Ascending aorta (tissue), 2 donors: ENCODE results near the gene LUM. TPM values are rescaled to one million over a fixed set of nuclear protein-coding genes. Genes with fewer than 3 reads are reported as not detected.

Experiments used
- DNase-seq, 2 donors: peaks; one replicate each; pipeline ENCODE4 v3.0.0-alpha.2; 2019; ENCODE audit warnings: low spot score in 2 of 2
- H3K27ac ChIP-seq, 2 donors: fragments of 200-600 bp; sonication (generic); one replicate each; pipeline ENCODE4 v1.5.1; 2016 to 2017; ENCODE audit warnings: mild to moderate bottlenecking in 1 of 2
- H3K27me3 ChIP-seq: fragments of 200-600 bp; sonication (generic); one replicate; pipeline ENCODE4 v1.5.1; 2017
- H3K36me3 ChIP-seq, 2 donors: fragments of 200-600 bp; sonication (generic); one replicate each; pipeline ENCODE4 v1.5.1; 2016
- H3K4me1 ChIP-seq, 2 donors: fragments of 200-600 bp; sonication (generic); one replicate each; pipeline ENCODE4 v1.5.1; 2016 to 2017; ENCODE audit warnings: mild to moderate bottlenecking in 1 of 2
- H3K4me3 ChIP-seq, 2 donors: fragments of 200-600 bp; sonication (generic); one replicate each; pipeline ENCODE4 v1.5.1; 2016 to 2017; ENCODE audit warnings: mild to moderate bottlenecking in 1 of 2
- H3K9me3 ChIP-seq, 2 donors: fragments of 200-600 bp; sonication (generic); one replicate each; pipeline ENCODE4 v1.5.1; 2016
- CTCF ChIP-seq, 3 experiments: fragments of 200-600 bp in 2 of 3; fragments of 450-650 bp in 1 of 3; sonication (generic) in 2 of 3; IDR thresholded peaks; one replicate each; pipeline ENCODE4 v1.5.1; 2016 to 2019; ENCODE audit warnings: antibody characterized with exemption in 3 of 3, mild to moderate bottlenecking in 1 of 3, moderate library complexity in 1 of 3
- intact Hi-C: fragments of 100-400 bp; cut with DNase I; formaldehyde crosslinking; loops from one replicate; pipeline ENCODE4 v1.15.1; 2023
- total RNA-seq: library from RNA; depleted of rRNA; stranded (reverse); fragments of >200 nt; gene quantifications from one replicate; pipeline ENCODE4 v1.1.0, GENCODE V29; 2016

LUM gene
- total RNA-seq, 1 donor from 2014 or later = 133 TPM

GRCh38 chr12:91104812-91105466 lies 6.4 kb downstream of the LUM start:
- no peak overlapping the region for H3K4me3 ChIP-seq
- H3K36me3 ChIP-seq = no peaks in the 10 kb centered on the region
- TF ChIP-seq CTCF (IDR thresholded peaks at IDR 0.05) = no peak
- no peaks in the 10 kb centered on the region for H3K27me3 ChIP-seq
- no peak for DNase-seq
- H3K4me1 ChIP-seq = no peaks in the 10 kb centered on the region
- intact Hi-C loops = no loop called here
- H3K9me3 ChIP-seq = no peaks in the 10 kb centered on the region
- no peak overlapping the region for H3K27ac ChIP-seq

DNA sequence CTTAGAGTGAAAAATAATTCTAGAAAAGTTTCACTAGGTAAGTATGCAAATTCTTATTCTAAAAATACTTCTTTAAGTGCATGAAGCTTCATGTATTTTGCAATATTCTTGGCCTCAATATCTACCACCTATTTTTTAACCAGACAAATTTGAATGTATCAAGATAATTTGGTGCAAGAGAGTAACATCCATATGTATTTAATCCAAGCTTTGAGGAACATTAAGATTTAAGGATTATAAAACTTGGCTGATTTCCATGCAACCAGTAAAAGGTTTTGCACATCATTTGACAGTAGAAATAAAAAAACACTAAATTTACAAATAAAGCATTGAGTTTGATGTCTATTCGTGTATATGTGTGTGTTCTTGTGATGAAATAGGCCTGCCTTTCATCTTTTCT lies 7.7 kb downstream of the LUM start:
- H3K27me3 ChIP-seq = no peaks in the 10 kb centered on the region
- TF ChIP-seq CTCF (IDR thresholded peaks at IDR 0.05) = no peak
- H3K4me1 ChIP-seq = no peaks in the 10 kb centered on the region
- H3K4me3 ChIP-seq = no peak overlapping the region
- no peak for DNase-seq
- H3K9me3 ChIP-seq = no peaks in the 10 kb centered on the region
- intact Hi-C loops = no loop called here
- no peaks in the 10 kb centered on the region for H3K36me3 ChIP-seq
- no peak overlapping the region for H3K27ac ChIP-seq

DNA sequence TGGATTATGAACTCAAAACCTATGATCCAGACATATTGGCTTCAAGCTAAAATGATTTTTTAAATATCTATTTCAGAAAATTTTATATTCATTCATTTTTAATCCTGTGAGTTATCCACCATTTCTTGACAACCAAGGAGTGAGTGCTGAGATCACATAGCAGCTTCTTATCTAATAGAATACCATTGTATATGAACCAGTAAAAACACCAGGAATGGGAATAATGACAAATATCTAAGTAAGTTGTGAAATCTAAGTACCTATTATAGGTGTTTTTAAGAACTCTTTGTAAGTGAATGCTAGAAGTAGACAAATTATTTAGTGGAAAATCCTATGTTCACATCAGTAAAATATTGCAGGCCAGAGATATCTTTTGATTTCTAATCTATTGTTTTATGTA lies 8.2 kb downstream of the LUM start:
- no peak for DNase-seq
- TF ChIP-seq CTCF (IDR thresholded peaks at IDR 0.05) = no peak
- Histone ChIP-seq H3K27me3 (no peaks in the 10 kb centered on the region), H3K36me3 (no peaks in the 10 kb centered on the region), H3K9me3 (no peaks in the 10 kb centered on the region), H3K4me1 (no peaks in the 10 kb centered on the region), H3K27ac (no peak overlapping the region), H3K4me3 (no peak overlapping the region)
- intact Hi-C loops = no loop called here

DNA sequence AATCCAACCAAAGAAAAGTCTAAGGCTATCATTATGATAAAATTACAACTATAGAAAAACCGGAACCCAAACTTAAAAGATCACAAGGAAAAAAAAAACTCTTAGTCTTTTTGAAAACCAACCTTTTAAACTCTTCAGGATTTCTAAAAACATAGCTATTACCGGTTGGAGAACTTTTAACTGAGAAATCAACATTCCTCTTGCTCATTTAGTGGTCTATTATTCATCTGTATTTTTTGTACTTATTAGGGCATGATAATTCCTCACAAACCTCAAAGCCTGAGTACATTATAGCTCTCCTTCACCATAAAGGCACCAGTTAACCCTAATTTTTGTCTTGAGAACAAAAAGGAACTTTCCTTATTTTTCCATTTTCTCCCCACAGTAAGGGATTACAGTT lies 10.4 kb downstream of the LUM start:
- no peaks in the 10 kb centered on the region for H3K4me1 ChIP-seq
- intact Hi-C loops = no loop called here
- H3K27me3 ChIP-seq = no peaks in the 10 kb centered on the region
- TF ChIP-seq CTCF (IDR thresholded peaks at IDR 0.05) = no peak
- DNase-seq = no peak
- no peak overlapping the region for H3K27ac ChIP-seq
- no peak overlapping the region for H3K4me3 ChIP-seq
- no peaks in the 10 kb centered on the region for H3K36me3 ChIP-seq
- H3K9me3 ChIP-seq = no peaks in the 10 kb centered on the region

- intact Hi-C loops = no loop called here
- H3K4me3 ChIP-seq = no peak overlapping the region
- H3K36me3 ChIP-seq = no peaks in the 10 kb centered on the region
- no peaks in the 10 kb centered on the region for H3K4me1 ChIP-seq
- DNase-seq = no peak
- H3K27ac ChIP-seq = no peak overlapping the region
- H3K27me3 ChIP-seq = no peaks in the 10 kb centered on the region
- no peaks in the 10 kb centered on the region for H3K9me3 ChIP-seq
- TF ChIP-seq CTCF (IDR thresholded peaks at IDR 0.05) = no peak
These were observed 11.5 kb downstream of the LUM start for GRCh38 chr12:91099836-91100235.

- TF ChIP-seq CTCF (IDR thresholded peaks at IDR 0.05) = no peak
- Histone ChIP-seq H3K9me3 (no peaks in the 10 kb centered on the region), H3K27ac (no peak overlapping the region), H3K4me1 (no peaks in the 10 kb centered on the region), H3K4me3 (no peak overlapping the region), H3K27me3 (no peaks in the 10 kb centered on the region), H3K36me3 (no peaks in the 10 kb centered on the region)
- DNase-seq = no peak
- intact Hi-C loops = no loop called here
These were observed 12.0 kb downstream of the LUM start for GRCh38 chr12:91099341-91099740.
